HG03045 (cell line): Measurements from ENCODE around the gene PSTPIP1.

Experiments
- ATAC-seq: cut with Tn5 transposase; IDR thresholded peaks from one replicate; pipeline ENCODE4 v1.9.1; 2021; ENCODE audit warnings: mild to moderate bottlenecking, moderate library complexity; ENCODE audit not compliant: unreplicated experiment

Gene PSTPIP1

GRCh38 chr15:76998663-76999285, 3.8 kb downstream of the PSTPIP1 start:
- ATAC-seq: no peak

DNA sequence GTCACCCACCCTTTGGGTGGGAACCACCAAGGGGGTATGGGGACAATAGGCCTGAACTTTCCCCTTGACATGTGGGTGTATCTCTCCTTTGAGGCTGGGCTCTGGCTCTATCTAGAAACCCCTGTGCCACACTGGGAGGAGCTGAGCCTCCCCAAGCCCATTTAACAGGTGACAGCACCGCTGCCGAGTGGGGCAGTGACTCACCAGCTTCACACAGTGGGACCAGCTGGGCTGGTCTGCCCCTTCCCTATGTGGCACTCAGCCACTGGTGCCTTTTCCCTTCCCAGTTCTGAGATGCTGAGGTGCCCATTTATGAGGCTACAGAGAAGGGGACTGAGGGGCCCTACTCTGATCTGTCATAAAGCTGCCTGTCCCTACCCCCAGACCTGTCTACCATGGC, 5.1 kb downstream of the PSTPIP1 start:
- ATAC-seq: no peak

- no peak for ATAC-seq
Observed at GRCh38 chr15:77001351-77001750, 6.4 kb downstream of the PSTPIP1 start.

- no peak for ATAC-seq
Observed at GRCh38 chr15:77001966-77002365, 7.0 kb downstream of the PSTPIP1 start.

GRCh38 chr15:77002436-77002835, 7.5 kb downstream of the PSTPIP1 start:
- no peak for ATAC-seq

- ATAC-seq: peak; percentile 80
Observed at GRCh38 chr15:77002954-77003912, 8.3 kb downstream of the PSTPIP1 start.

DNA sequence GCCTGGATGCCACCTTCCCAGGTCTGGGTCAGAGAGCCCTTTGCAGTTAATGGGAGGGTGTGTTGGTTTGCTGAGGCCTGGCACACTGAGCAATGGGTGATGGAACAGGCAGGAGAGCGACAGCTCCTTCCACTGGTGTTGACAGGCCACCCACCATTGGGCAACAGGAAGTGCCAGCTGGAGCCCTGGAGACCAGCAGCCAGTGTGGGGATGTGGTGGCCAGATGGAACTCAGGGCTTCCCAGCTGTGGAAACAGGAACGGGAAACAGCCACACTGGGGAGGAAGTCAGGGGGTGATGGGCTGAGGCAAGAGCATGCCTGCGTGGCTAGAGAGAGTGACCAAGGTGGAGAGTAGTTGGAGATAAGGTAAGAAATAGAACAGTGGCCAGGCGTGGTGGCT, 9.3 kb downstream of the PSTPIP1 start:
- no peak for ATAC-seq

GRCh38 chr15:77009176-77009575, 14.2 kb downstream of the PSTPIP1 start:
- ATAC-seq: no peak

DNA sequence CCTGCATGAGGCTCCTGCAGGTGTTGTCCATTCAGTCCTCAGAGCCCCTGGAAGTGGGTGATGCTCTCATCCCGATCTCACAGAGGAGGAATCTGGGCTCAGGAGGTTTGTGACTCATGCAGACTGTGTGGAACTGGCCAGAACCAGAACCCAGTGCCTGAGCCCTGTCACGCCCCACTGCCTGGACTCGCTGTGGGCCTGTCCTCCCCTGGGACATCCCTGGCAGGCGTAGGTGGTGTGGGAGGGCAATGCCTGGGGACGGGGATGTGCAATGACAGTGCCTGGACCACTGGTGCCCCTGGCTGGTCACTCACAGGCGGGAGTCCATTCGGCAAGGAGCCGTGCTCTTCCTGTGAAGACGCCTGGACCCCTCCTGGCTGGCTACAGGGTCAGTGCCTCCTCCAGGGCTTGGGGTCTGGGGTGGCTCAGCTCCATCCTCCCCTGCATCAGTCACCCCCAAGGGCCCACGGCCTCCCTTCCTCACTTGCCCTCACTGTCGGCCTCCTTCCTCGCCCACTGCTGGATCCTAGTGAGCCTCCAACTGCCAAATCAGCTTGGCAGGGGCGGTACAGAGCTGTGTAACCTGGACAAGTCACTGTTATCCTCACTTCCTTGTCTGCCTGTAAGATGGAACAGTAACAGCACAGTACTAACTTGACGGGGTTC, 14.9 kb downstream of the PSTPIP1 start:
- no peak for ATAC-seq

DNA sequence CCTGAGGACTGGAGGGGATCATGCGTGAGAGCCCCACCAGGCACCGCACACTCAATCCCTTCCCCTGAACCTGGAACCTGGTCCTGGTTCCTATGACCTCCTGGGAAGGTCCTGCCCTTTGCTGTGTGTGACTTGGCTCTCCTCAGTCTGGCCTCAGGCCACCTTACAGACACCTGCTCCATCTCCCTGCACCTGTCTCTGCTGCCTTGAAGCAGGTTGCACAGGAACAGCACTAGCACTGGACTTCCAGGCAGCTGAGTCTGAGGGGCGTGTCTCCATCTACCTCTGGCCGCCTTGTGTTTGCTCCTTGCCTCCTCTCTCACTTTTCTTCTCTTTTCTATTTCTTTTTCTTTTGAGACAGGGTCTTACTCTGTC, 15.4 kb downstream of the PSTPIP1 start:
- ATAC-seq: no peak

GRCh38 chr15:77010857-77011256, 15.9 kb downstream of the PSTPIP1 start:
- ATAC-seq: no peak

GRCh38 chr15:77012117-77012712, 17.3 kb downstream of the PSTPIP1 start:
- ATAC-seq: no peak

GRCh38 chr15:77012868-77013267, 17.9 kb downstream of the PSTPIP1 start:
- no peak for ATAC-seq

DNA sequence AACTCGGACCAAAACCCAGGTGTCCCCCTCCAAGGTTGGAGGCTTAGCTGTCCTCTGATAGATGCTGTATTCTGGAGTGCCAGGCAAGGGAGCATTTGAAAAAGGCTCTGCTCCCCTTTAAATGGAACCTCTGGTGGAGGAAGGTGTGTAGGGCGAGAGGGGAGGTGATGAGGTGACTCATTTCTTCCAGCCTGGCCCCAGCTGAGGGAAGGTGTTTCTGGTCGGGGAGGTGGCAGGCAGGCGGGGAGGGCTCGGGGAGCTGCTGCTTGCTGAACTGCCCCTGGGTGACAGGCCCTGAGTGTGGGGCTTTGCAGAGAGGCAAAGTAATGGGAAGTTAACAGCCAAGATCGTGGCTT, 18.8 kb downstream of the PSTPIP1 start:
- no peak for ATAC-seq

- peak; percentile 51 for ATAC-seq
Observed at GRCh38 chr15:77014132-77015081, 19.5 kb downstream of the PSTPIP1 start.

GRCh38 chr15:77015646-77016320, 20.9 kb downstream of the PSTPIP1 start:
- ATAC-seq: no peak

GRCh38 chr15:77016321-77016695, 21.4 kb downstream of the PSTPIP1 start:
- no peak for ATAC-seq

DNA sequence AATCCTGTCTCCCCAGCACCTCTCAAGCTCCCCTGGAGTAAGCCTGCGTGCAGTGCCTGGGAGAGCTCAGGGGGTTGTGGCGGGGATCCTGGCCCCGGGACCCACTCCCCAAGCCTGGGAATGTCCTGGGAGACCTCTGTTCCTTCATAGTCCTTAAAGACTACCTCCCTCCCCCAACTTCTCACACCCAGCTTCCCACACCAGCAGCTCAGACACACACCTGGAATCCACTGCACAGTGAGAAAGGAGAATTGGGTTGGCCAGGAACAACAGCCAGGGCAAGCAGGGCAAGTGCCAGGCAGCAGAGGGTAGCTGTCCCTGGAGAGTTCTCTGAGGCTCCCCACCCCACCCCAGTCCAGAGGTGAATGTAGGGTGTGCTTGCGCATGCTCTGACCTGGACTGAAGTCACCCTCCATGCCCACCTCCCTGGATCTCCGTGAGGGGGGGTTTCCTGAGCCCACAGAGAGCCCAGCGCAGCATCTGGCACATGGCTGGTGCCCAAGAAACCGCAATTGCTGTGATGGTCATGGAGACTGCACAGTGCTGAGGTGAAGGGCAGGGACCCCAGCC, 22.2 kb downstream of the PSTPIP1 start:
- ATAC-seq: no peak
